T-cell (primary cell): ENCODE measurements around the gene PLIN3. TPM values are rescaled to one million over a fixed set of nuclear protein-coding genes. Genes with fewer than 3 reads are reported as not detected.

Experiments
- ATAC-seq, 4 experiments: fragments of 200-7000 bp in 3 of 4; fragments of 150-1000 bp in 1 of 4; cut with Tn5 transposase; replicated peaks in 1 of 4; 1 replicate in 3 of 4; 2 replicates in 1 of 4; pipeline ENCODE4 v1.10.0; 2021; ENCODE audit warnings: moderate library complexity in 3 of 4, mild to moderate bottlenecking in 2 of 4, moderate number of reproducible peaks in 1 of 4
- CTCF ChIA-PET, 2 donors: fragments of 300-600 bp; sonication (Branson Sonifier 250); formaldehyde crosslinking; loops; one replicate each; lab custom pipeline; 2022; ENCODE audit warnings: antibody characterized with exemption in 2 of 2; lab: Charles Lee
- POLR2A ChIA-PET, 2 donors: fragments of 300-600 bp; sonication (Branson Sonifier 250); formaldehyde crosslinking; loops; one replicate each; lab custom pipeline; 2022; ENCODE audit warnings: antibody characterized with exemption in 2 of 2; lab: Charles Lee
- DNase-seq, 35 experiments: peaks; one replicate each; pipeline versions ENCODE4 v3.0.0 to v3.0.0-alpha.2; 2013 to 2023
- H3K27ac ChIP-seq: one replicate; pipeline ENCODE4 v1.5.1; 2013; ENCODE audit warnings: low read length
- H3K27me3 ChIP-seq, 2 experiments: replicated peaks in 1 of 2; 1 replicate in 1 of 2; 2 replicates in 1 of 2; pipeline versions ENCODE4 v1.6.1 to v1.7.0; 2013; ENCODE audit warnings: low read length in 1 of 2, mixed read lengths in 1 of 2; ENCODE audit not compliant: control insufficient read depth in 2 of 2, insufficient read depth in 2 of 2; ENCODE audit errors: extremely low read depth in 1 of 2
- H3K36me3 ChIP-seq, 2 donors: 1 replicate in 1 of 2; 2 replicates in 1 of 2; pipeline versions ENCODE4 v1.6.1 to v1.7.0; 2013; ENCODE audit warnings: low read length in 1 of 2; ENCODE audit not compliant: control insufficient read depth in 2 of 2, insufficient read depth in 1 of 2; ENCODE audit errors: extremely low read depth in 1 of 2
- H3K4me1 ChIP-seq, 2 experiments: 1 replicate in 1 of 2; 2 replicates in 1 of 2; pipeline versions ENCODE4 v1.6.1 to v1.7.0; 2013; ENCODE audit warnings: low read length in 2 of 2, mixed read lengths in 1 of 2; ENCODE audit not compliant: insufficient read depth in 2 of 2, control insufficient read depth in 1 of 2; ENCODE audit errors: extremely low read depth in 1 of 2
- H3K4me3 ChIP-seq, 2 donors: 1 replicate in 1 of 2; 2 replicates in 1 of 2; pipeline versions ENCODE4 v1.5.1 to v1.7.0; 2013; ENCODE audit warnings: mild to moderate bottlenecking in 2 of 2, low read length in 1 of 2, moderate library complexity in 1 of 2; ENCODE audit not compliant: control insufficient read depth in 1 of 2; ENCODE audit errors: extremely low read depth in 1 of 2
- H3K9me3 ChIP-seq: 2 replicates; pipeline ENCODE4 v1.7.0; 2013
- H3K27ac Mint-ChIP-seq, 2 donors: one replicate each; pipeline ENCODE4 v1.8.0; 2020 to 2021; ENCODE audit warnings: mild to moderate bottlenecking in 2 of 2, mixed read lengths in 2 of 2
- H3K27me3 Mint-ChIP-seq, 2 donors: one replicate each; pipeline ENCODE4 v1.8.0; 2021 to 2022; ENCODE audit warnings: mixed read lengths in 2 of 2
- H3K36me3 Mint-ChIP-seq: one replicate; pipeline ENCODE4 v1.8.0; 2021; ENCODE audit warnings: mixed read lengths
- H3K4me1 Mint-ChIP-seq, 3 donors: one replicate each; pipeline ENCODE4 v1.8.0; 2020 to 2022; ENCODE audit warnings: mixed read lengths in 3 of 3, mild to moderate bottlenecking in 1 of 3
- H3K4me3 Mint-ChIP-seq, 3 donors: one replicate each; pipeline ENCODE4 v1.8.0; 2020 to 2022; ENCODE audit warnings: mild to moderate bottlenecking in 3 of 3, mixed read lengths in 3 of 3, moderate library complexity in 3 of 3
- H3K9me3 Mint-ChIP-seq, 3 donors: one replicate each; pipeline ENCODE4 v1.8.0; 2020 to 2022; ENCODE audit warnings: mixed read lengths in 3 of 3
- WGBS: methylation state at CpG from one replicate; pipeline ENCODE4 v1.1.5; 2013; ENCODE audit warnings: missing lambda C conversion rate; ENCODE audit not compliant: insufficient coverage; 5-methylcytosine and 5-hydroxymethylcytosine counted together
- total RNA-seq, 35 experiments: library from RNA in 6 of 35; stranded (reverse) in 6 of 35; fragments of 120-200 nt in 1 of 35; gene quantifications; one replicate each; pipeline versions ENCODE4 v1.2.1 to v1.2.4 and lab custom pipeline; 2013 to 2026

PLIN3 gene, protein sequence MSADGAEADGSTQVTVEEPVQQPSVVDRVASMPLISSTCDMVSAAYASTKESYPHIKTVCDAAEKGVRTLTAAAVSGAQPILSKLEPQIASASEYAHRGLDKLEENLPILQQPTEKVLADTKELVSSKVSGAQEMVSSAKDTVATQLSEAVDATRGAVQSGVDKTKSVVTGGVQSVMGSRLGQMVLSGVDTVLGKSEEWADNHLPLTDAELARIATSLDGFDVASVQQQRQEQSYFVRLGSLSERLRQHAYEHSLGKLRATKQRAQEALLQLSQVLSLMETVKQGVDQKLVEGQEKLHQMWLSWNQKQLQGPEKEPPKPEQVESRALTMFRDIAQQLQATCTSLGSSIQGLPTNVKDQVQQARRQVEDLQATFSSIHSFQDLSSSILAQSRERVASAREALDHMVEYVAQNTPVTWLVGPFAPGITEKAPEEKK
- 10 to 100 TPM; 15.3 to 24.1 (median 21.8) TPM for total RNA-seq
- total RNA-seq (2013): 11.2 TPM
- total RNA-seq (lab: John Stamatoyannopoulos, UW): 6.6 to 38.2 (median 17.0) reads per million in 29 experiments

GRCh38 chr19:4867534-4868285 is at the start of gene PLIN3:
Gene PLIN3, minus strand, starts transcription at chr19:4867667. Its CDS starts 6,273 bp downstream, at chr19:4861394.
- ATAC-seq: peak; percentile 94 to 96 (median 95)
- Histone ChIP-seq H3K27ac (peak within 1 kb of the TSS; percentile 19), H3K9me3 (no peaks in the 10 kb centered on the region), H3K4me3 (peak within 1 kb of the TSS; percentile 53 to 87), H3K4me1 (peaks cover 0 to 29% of the 10 kb centered on the region in 2 experiments), H3K36me3 (no peaks in the 10 kb centered on the region), H3K27me3 (peaks cover 0 to 9% of the 10 kb centered on the region in 2 experiments)
- Mint-ChIP-seq H3K4me3 (peak within 1 kb of the TSS; percentile 78 to 81 (median 80)), H3K36me3 (no peaks in the 10 kb centered on the region), H3K27me3 (peaks cover 0 to 8% of the 10 kb centered on the region in 2 donors), H3K9me3 (no peaks in the 10 kb centered on the region), H3K4me1 (peaks cover 9 to 17% (median 14%) of the 10 kb centered on the region in 3 donors), H3K27ac (peak within 1 kb of the TSS; percentile 79 to 87)
- CTCF ChIA-PET: interaction anchor here in 1 of 2 donors (1.1 to 1.4 kb wide), 2 partner anchors 44 to 101 kb away, joined by 3 to 7 read pairs; partner anchors contain the start of gene KDM4B
- WGBS: 12% methylated on average over 21 of the region's 46 CpGs
- POLR2A ChIA-PET: interaction anchor here in 1 of 2 donors (0.6 kb wide), 1 partner anchor 34 kb away, joined by 3 read pairs; no protein-coding TSS in a partner anchor
- DNase-seq: peak; percentile 62 to 91 (median 83)

DNA sequence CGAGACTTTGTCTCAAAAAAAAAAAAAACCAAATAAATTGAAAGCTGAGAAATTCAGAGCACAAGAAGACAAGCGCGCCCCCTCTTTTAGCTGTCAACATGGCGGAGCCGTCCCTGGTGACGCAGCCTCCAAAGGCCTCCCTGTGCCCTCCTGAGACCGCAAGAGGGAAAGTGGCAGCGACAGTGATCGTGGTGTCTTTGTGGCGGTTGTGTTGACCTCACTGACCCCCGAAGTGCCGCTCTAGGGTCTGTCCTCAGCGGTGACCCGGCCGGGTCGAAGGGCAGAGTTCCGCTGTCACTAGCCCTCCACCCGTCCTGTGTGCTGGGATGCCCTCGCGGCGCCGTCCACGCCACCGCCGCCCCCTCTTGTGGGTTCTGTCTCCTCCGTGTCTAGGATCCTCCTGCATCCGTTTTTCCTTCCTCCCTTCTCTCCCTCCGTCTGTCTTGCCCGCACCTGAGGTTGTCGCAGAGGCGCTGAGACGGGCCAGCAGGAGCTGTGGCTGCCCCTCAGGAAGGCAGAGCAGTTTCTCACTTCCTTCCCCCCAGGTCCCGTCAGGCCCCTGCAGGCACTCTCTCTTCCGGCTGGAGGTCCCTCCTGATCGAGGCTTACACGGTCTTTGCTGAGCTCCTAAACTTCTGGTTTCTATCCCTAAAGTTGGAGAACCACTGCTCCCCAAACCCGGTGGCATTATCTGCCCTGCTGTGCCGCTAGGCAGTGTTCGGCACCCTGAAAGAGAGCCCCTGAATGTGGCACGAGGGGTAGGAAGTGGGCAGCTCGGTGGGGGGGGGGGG is 49.0 kb upstream of the PLIN3 start:
- H3K4me3 ChIP-seq: peak overlapping the region; percentile 90 to 95
- ATAC-seq: peak; percentile 46 to 55 (median 50)
- peak overlapping the region; percentile 81 for H3K27ac ChIP-seq
- no peaks in the 10 kb centered on the region for H3K9me3 Mint-ChIP-seq
- peaks cover 15 to 59% of the 10 kb centered on the region in 2 experiments for H3K4me1 ChIP-seq
- no peaks in the 10 kb centered on the region for H3K27me3 Mint-ChIP-seq
- H3K27ac Mint-ChIP-seq: peak overlapping the region; percentile 99
- 6% methylated on average over 34 of the region's 41 CpGs for WGBS
- H3K36me3 ChIP-seq: no peaks in the 10 kb centered on the region
- ChIA-PET POLR2A (interaction anchor here (0.5 to 1.0 kb wide), 9 partner anchors 21 to 1507 kb away, joined by 3 to 13 read pairs (median 4); partner anchors contain the start of gene KDM4B (in 1 of the 2)), CTCF (interaction anchor here (0.5 to 1.5 kb wide), 16 partner anchors 11 to 125 kb away, joined by 3 to 12 read pairs (median 3); partner anchors contain the start of genes FEM1A (in 1 of the 2) and KDM4B (in 1 of the 2))
- no peaks in the 10 kb centered on the region for H3K27me3 ChIP-seq
- DNase-seq: peak in 34 of 35 experiments; percentile 12 to 68 (median 46)
- no peaks in the 10 kb centered on the region for H3K9me3 ChIP-seq
- H3K4me1 Mint-ChIP-seq: peaks cover 36 to 47% (median 42%) of the 10 kb centered on the region in 3 donors
- H3K4me3 Mint-ChIP-seq: peak overlapping the region; percentile 99
- no peaks in the 10 kb centered on the region for H3K36me3 Mint-ChIP-seq

GRCh38 chr19:4914736-4915501 is 47.5 kb upstream of the PLIN3 start:
- Mint-ChIP-seq H3K9me3 (no peaks in the 10 kb centered on the region), H3K27me3 (no peaks in the 10 kb centered on the region), H3K27ac (peak overlapping the region; percentile 99), H3K4me3 (peak overlapping the region; percentile 99), H3K36me3 (no peaks in the 10 kb centered on the region), H3K4me1 (peaks cover 48 to 59% (median 49%) of the 10 kb centered on the region in 3 donors)
- Histone ChIP-seq H3K27ac (peak overlapping the region; percentile 81), H3K9me3 (no peaks in the 10 kb centered on the region), H3K27me3 (no peaks in the 10 kb centered on the region), H3K4me1 (peaks cover 25 to 73% of the 10 kb centered on the region in 2 experiments), H3K36me3 (no peaks in the 10 kb centered on the region), H3K4me3 (peak overlapping the region; percentile 90 to 95)
- peak; percentile 52 to 83 (median 68) for DNase-seq
- peak; percentile 61 to 78 (median 76) for ATAC-seq
- 17% methylated on average over 14 of the region's 23 CpGs for WGBS
- ChIA-PET CTCF (interaction anchor here (0.6 to 2.1 kb wide), 6 partner anchors 10 to 124 kb away, joined by 3 to 15 read pairs (median 3); no protein-coding TSS in a partner anchor), POLR2A (interaction anchor here in 1 of 2 donors (0.6 kb wide), 1 partner anchor 24 kb away, joined by 6 read pairs; no protein-coding TSS in a partner anchor)

DNA sequence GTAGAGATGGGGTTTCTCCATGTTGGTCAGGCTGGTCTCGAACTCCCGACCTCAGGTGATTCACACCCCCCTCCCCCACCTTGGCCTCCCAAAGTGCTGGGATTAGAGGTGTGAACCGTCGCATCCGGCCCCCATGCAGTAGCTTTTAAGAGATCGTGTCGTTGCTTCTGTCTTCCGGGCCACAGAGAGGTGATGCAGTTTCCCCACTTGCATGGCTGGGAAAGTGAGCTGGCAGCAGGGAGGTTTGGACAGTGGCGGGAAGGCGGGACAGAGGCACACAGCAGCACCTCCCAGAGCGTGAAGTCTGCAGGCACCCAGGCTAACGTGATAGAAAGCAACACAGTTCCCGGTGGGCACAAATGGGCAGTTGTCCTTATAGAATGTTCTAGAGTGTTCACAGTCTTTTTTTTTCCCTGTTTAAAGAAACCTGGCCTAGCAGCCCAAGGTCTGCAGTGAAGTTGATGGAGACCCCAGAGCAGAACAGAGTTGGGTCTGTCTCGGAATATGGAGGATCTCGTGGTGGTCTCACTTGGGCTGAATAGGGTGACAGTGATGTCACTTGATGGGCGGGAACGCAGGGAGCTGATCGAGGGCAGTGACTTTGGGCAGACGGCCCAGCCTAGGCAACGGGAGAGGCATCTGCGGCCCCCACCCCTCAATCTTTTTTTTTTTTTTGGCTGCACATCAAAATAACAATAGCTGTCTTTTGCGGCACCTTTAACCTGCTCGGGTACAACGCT is 46.7 kb upstream of the PLIN3 start:
- H3K36me3 Mint-ChIP-seq: no peaks in the 10 kb centered on the region

More for the DNA sequence above, 46.7 kb upstream of the PLIN3 start:
- Histone ChIP-seq H3K9me3 (no peaks in the 10 kb centered on the region), H3K36me3 (no peaks in the 10 kb centered on the region), H3K4me1 (peaks cover 25 to 75% of the 10 kb centered on the region in 2 experiments), H3K27me3 (no peaks in the 10 kb centered on the region), H3K4me3 (peak overlapping the region; percentile 90 to 95), H3K27ac (peak overlapping the region; percentile 81)
- ChIA-PET POLR2A (interaction anchor here in 1 of 2 donors (0.6 kb wide), 1 partner anchor 25 kb away, joined by 6 read pairs; no protein-coding TSS in a partner anchor), CTCF (interaction anchor here (0.6 to 2.1 kb wide), 9 partner anchors 9 to 123 kb away, joined by 3 to 15 read pairs (median 4); no protein-coding TSS in a partner anchor)
- WGBS: 48% methylated on average over 18 of the region's 24 CpGs
- H3K27ac Mint-ChIP-seq: peak overlapping the region; percentile 99
- ATAC-seq (no peak), DNase-seq (peak in 16 of 35 experiments; percentile 4 to 67 (median 18))
- peaks cover 48 to 59% (median 49%) of the 10 kb centered on the region in 3 donors for H3K4me1 Mint-ChIP-seq
- H3K27me3 Mint-ChIP-seq: no peaks in the 10 kb centered on the region
- H3K4me3 Mint-ChIP-seq: peak overlapping the region; percentile 99
- no peaks in the 10 kb centered on the region for H3K9me3 Mint-ChIP-seq
